Hepatic stellate cell (primary cell): Measurements from ENCODE around the gene FAM43A.

Source experiments
- DNase-seq: peaks from one replicate; pipeline ENCODE4 v3.0.0; 2011; ENCODE audit warnings: low spot score

FAM43A gene

DNA sequence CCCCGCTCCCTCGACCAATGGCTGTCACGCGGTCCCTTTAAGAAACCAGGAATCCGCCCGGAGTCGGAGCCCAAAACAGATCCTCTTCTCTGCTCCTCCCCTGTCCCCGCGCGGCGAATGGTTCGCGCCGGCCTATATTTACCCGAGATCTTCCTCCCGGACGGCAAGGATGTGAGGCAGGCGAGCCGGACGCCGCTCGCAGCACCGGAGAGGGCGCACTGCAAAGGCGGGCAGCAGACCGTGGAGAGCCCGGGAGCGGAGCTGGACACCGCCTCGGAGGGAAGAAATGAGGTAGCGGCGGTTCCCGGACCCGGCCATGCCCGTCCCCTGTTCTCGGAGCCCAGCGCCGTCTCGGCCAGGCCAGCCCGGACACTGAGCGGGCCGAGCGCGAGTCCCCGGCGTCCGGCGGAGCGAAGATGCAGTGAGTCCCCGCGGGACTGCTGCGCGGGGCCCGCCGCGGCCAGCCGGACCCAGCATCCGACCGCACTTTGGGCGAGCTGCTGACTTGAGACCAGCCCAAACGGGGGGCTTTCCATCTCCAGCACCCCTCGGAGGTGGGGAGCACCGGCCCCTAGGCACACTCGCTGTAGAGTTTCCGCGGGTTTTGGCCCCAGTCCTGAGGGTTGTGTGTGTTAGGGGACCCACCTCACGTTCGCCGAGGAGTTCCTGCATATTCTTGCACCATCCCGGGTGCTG, at the start of gene FAM43A:
FAM43A (plus strand) TSS at position 166 of the 696 bp plus-strand sequence. CDS start 944 bp downstream, outside the sequence.
- peak; percentile 95 for DNase-seq

DNA sequence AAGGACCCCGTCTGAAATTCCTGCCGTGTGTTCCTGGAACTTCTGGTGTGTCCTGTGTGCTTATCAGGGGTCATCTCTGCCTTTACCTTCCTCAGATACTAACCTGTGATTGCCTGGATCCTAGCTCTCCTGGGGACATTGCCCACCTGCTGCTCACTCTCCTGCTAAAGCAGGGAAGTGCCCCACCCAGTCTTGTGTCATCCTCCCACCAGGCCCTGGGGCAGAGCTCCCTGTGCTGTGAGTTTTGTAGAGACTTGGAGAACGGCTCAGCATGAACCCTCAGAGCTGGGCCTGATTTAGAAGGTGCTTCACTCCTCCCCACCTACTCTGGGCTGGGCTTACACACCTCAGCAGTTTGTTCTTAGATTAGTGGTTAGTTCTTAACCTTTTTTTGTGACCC, 48.6 kb upstream of the FAM43A start:
- no peak for DNase-seq

GRCh38 chr3:194637541-194638400, 47.9 kb upstream of the FAM43A start:
- no peak for DNase-seq

GRCh38 chr3:194638991-194639605, 46.6 kb upstream of the FAM43A start:
- DNase-seq: no peak

GRCh38 chr3:194640829-194641228, 44.9 kb upstream of the FAM43A start:
- DNase-seq: no peak

DNA sequence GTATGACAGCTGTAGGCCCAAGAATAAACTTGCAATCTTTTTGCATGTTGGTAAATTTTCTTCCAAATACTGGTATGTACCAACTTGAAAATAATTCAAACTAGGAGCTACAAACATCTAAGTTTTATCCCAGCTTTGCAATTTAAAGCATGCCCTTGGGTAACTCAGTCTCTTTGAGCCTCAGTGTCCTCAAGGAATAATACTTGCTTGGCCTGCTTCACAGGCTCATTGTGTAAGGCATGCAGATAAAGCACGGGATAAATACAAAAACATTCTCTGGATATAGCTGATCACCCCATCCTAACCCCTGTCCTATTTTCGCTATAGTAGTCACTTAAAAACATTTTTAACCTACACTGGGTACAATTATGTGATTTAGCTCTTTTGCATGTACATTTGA, 42.9 kb upstream of the FAM43A start:
- DNase-seq: no peak

- no peak for DNase-seq
Observed at GRCh38 chr3:194647747-194648146, 37.9 kb upstream of the FAM43A start.

- no peak for DNase-seq
Observed at GRCh38 chr3:194654443-194654842, 31.2 kb upstream of the FAM43A start.

DNA sequence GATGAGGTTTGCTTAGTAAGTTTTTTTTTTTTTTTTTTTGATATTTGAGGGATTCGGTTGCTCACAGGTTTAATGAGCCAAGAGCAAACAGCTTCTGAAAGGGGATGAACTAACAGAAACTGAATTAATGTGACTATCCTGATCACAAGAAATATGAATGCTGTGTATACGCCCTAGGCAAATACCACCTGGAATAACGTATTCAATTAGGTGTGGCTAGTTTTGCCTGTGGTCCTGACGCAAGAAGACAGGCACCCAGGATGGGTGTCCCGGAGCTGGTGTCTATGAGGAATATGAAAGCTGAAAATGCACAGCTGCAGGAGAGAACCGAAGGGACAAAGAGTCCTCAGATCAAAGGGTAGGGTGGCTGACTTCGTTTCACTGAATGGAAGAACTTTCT, 28.2 kb upstream of the FAM43A start:
- no peak for DNase-seq

DNA sequence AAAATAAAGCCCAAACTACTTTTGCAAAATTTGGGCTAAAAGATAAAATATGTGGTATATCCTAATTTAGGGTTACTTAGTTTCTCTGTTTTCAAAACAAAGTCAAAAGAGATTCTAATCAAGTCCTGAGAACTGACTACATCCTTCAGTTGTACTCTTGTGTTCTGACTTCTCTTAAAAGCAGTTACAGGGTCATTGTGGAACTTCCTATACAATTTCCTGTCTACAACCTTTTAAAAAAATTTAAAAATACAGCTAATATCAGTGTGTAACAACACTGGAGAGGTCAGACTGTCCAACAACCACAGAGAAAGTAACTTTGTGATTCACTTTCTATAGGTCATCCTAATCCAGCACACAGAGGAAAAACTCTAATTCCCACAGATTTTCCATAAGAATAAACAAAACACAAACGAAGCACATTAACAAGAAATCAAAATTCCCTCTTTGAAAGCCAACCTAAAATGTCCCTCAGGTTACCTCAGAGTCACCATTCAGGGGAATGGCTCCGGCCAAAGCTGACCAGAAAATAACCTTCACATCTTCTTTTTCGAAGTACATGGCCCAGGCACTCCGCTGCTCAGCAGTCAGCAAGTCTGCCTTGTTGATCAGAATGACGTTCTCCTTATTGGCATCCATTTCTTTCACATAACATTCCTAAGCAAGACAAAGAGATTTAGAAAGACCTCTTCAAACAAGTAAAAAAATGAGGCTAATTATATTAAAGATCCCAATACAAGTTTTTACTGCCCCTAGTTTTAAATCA, 27.0 kb upstream of the FAM43A start:
- no peak for DNase-seq

DNA sequence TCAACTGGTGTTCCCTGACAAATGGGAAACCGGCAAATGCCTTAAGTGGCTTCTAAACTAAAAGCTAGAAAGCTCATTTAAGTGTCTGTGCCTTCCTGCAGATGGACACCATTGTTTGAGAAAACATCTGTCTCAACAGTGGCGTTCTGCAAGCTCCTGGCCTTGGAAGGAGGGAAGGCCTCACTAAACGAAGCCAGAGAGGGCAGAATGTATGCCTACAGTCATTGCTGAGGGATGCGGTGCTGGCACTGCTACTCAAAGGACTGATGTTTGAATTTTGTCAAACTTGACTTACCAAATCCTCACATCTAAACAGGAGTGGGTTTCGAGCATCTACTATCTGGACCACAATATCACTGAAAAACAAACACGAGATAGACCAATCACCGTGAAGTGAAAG, 25.9 kb upstream of the FAM43A start:
- no peak for DNase-seq

GRCh38 chr3:194661374-194661773, 24.3 kb upstream of the FAM43A start:
- no peak for DNase-seq

GRCh38 chr3:194661946-194662345, 23.7 kb upstream of the FAM43A start:
- DNase-seq: no peak

DNA sequence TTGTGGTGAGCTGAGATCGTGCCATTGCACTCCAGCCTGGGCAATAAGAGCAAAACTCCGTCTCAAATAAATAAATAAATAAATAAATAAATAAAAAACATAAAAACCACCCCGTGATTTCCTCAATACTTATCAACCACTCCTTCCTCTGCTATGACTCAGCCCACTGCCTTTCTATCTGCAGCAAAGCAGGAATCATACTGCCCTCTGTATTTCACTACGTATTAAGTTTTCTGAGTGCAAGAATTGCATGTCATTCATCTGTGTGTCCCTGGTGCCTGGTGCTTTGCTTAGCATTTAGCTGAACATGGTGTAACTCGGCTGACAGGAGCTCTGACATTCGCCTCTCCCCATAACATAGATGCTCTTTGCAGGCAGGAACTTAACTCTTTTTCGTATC, 20.8 kb upstream of the FAM43A start:
- no peak for DNase-seq

DNA sequence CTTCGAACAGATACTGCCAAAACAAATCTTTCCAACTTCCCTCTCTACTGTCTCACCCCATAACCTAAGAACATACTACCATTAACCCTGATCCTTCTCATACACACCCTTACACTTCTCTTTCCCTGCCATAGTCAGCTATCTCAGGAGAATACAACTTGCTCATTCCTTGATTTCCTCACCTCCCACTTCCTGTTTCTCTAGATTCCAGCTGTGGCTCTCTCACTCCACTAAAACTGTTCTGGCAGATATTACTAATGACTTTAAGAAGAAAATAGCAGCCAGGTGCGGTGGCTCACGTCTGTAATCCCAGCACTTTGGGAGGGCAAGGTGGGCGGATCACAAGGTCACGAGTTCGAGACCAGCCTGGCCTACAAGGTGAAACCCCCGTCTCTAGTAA, 18.3 kb upstream of the FAM43A start:
- no peak for DNase-seq

DNA sequence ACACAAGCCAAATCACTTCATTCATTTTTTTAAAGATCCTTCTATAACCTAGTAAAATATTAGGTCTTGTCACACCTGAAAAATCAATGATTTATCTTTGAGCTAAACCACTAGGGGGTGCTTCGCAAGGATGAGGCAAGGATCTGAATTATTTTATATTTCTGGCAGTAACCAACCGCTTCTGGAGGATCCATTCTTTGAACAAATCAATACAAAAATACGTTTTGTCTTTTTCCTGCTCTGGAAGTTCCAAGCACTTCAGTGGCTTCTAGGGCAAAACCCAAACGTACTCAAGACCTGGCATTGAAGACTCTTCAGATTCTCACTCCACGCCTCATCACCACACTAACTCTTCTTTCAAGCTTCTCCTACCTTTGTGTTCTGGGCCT, 14.2 kb upstream of the FAM43A start:
- DNase-seq: peak; percentile 44

- DNase-seq: peak; percentile 88
Observed at GRCh38 chr3:194671900-194672808, 13.5 kb upstream of the FAM43A start, which contains the start of gene LSG1. Gene LSG1 (minus strand): TSS chr3:194672191. CDS start chr3:194672162, 29 bp downstream.

- DNase-seq: no peak
Observed at GRCh38 chr3:194672876-194673275, 12.8 kb upstream of the FAM43A start.

DNA sequence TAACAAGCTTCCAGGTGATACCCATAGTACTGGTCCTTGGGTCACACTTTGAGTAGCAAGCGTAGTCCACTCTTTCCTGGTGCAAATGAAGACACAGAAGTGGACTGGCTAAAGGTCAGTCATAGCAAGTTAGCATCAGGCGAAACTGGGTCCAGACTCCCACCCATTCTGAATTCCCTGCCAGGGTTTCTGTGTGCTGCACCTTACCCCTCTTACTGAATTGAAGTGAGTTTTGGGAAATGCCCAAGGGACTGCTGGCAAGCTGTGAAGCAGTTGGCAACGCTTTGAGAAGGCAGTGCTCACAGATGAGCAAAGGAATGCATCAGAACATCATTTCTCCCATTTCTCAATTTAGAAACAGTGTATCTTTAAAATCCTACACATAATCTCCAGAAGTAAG, 11.9 kb upstream of the FAM43A start:
- no peak for DNase-seq

DNA sequence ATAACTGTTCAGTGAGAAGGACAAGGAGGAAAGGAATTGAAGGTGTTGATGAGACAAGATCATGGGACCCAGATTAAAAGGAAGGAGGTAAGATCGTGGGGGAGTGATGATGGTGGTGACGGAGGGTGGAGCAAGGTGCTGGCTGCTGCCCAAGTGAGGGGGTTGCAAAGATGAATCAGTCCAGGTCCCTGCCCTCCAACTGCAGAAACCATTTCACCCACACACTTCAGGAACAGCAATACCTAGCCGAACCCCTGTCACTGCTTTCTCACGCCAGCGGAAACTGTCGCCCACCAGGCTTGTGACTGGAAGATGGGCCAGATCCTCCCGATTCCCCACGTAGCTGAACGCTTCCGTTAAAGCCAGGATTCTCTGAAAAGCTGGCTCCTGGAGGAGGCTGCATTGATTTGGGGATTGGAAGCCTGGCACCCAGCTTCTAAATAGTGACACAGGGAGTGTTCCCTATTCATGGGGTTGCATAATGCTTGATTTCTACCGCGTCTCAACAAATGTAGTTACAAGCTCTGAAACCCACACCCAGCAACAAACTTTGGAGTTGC, 10.5 kb upstream of the FAM43A start:
- DNase-seq: no peak

DNA sequence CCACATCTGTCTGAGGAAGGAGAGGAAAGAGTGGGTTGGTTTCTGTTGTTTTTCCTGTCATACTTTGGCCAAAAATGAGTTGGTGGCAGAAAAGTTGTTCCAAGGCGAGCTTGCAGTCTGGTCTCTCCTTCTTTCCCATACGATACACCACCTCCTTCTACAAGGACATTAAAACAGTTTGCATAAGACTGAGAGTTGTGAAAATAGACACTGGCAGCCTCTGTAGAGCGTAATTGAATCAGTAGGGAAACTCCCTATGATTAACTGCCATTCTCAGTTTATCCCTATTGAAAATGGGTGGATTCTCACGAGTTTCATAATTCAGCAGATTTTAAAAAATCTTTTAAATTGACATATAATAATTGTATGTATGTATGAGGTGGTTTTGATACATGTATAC, 10.0 kb upstream of the FAM43A start:
- DNase-seq: no peak
